IPS-18c (cell line): ENCODE data around the gene HDAC3.
A peak's percentile ranks its signal among the peaks of the same experiment; 100 is the strongest.
"Not testable (repeated sequence)": the region's sequence is repeated elsewhere in the genome, so short reads cannot be mapped to it uniquely, and the experiment has no call there.

ENCODE experiments used
- H3K4me3 ChIP-seq: 2 replicates; pipeline ENCODE4 v1.7.0; 2013; ENCODE audit warnings: low read depth, mild to moderate bottlenecking, low read length, moderate library complexity; ENCODE audit not compliant: insufficient read depth
- H3K9me3 ChIP-seq: one replicate; pipeline ENCODE4 v1.6.1; 2013; ENCODE audit warnings: mild to moderate bottlenecking, low read length, moderate library complexity; ENCODE audit not compliant: control insufficient read depth, insufficient read depth

The HDAC3 gene

GRCh38 chr5:141618804-141619554 is 17.7 kb downstream of the HDAC3 start, which contains the start of gene DIAPH1:
Gene DIAPH1, minus strand, starts transcription at chr5:141619000. Its CDS starts 86 bp downstream, at chr5:141618914.
- Histone ChIP-seq H3K4me3 (peak within 1 kb of the TSS; percentile 87), H3K9me3 (no peaks in the 10 kb centered on the region)

GRCh38 chr5:141618030-141618803 is 18.4 kb downstream of the HDAC3 start:
- no peaks in the 10 kb centered on the region for H3K9me3 ChIP-seq
- H3K4me3 ChIP-seq = peak overlapping the region; percentile 87

DNA sequence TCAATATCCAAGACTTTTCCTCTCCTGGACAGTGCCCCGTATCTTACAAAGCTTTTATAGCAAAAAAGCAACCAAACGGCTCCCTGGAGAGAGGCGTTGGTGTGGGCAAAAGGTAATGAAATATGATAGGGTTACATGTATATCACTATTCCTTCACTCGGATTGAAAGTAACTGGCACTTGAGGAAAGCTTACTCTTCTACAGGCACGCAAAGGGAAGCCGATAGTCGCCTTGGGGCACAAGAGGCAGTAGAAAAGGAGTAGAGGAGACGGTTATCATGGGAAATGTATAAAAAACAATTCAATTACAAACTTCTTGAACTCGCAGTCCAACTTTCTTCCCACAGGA is 19.0 kb downstream of the HDAC3 start:
- no peaks in the 10 kb centered on the region for H3K9me3 ChIP-seq
- peak overlapping the region; percentile 87 for H3K4me3 ChIP-seq

DNA sequence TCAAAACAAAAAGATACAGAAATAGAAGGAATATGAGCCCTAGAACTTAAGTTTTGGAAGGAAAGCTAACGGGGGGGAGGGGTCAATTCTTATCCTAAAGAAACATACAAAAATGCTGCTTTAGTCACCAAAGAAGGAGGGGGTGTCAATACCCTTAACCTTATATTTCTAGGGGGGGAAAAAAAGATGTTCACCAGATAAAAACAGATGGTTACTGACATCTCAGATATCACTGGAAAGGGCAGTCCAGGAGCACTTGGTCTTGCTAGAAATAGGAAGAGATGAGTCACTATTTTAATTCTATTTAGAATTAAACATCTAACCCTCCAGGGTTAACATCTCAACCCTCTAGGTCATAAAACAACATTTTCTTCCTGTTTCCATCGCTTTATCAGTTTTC is 19.5 kb downstream of the HDAC3 start:
- Histone ChIP-seq H3K9me3 (no peaks in the 10 kb centered on the region), H3K4me3 (peak overlapping the region; percentile 87; the same call in 1 of the 2 replicates)

GRCh38 chr5:141615991-141616720 is 20.5 kb downstream of the HDAC3 start:
- H3K9me3 ChIP-seq = no peaks in the 10 kb centered on the region
- no peak overlapping the region for H3K4me3 ChIP-seq

DNA sequence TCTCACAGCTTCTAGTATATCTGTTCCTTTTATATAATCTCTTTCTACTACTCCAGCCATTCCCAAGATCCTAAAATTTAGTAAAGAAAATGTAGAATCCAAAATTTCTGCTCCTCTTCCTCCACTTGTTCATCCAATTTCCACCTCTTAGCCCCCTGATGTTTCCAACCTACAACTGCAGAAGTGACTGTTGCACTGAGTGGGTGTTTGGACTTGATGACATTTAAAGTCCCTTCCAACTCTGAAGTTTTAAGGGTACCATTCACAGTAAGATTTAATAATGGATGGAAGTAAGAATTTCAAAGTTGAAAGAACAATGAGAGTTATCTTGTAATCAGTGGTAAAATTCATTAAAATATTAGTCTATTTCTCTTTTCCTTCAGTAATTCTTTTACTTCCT is 23.3 kb downstream of the HDAC3 start:
- no peak overlapping the region for H3K4me3 ChIP-seq

DNA sequence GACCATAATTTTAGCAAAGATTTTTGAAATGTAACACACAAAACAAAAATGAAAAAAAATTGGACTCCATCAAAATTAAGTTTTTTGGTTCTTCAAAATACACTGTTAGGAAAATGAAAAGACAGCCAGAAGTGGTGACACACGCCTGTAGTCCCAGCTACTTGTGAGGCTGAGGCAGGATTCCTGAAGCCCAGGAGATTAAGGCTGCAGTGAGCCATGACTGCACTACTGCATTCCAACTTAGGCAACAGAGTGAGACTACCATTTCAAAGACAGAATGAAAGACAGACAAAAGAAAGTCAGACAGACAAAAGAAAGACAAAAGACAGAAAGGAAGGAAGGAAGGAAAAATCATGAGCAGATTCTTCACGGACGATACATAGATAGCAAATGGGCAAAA is 25.4 kb downstream of the HDAC3 start:
- H3K4me3 ChIP-seq = no peak overlapping the region

More for the DNA sequence above, 23.3 kb downstream of the HDAC3 start:
- no peaks in the 10 kb centered on the region for H3K9me3 ChIP-seq

DNA sequence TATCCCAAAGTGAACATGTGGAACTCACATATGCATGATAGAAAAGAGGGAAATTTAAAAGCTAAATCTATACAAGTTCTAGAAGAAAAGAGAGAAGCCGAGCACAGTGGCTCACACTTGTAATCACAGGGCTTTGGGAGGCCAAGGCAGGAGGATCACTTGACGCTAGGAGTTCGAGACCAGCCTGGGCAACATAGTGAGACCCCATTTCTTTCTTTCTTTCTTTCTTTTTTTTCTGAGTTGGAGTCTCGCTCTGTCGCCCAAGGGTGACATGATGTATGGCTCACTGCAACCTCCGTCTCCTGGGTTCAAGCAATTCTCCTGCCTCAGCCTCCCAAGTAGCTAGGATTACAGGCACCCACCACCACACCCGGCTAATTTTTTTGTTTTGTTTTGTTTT is 26.7 kb downstream of the HDAC3 start:
- H3K4me3 ChIP-seq, H3K9me3 ChIP-seq: not testable (repeated sequence)

More for the DNA sequence above, 25.4 kb downstream of the HDAC3 start:
- no peaks in the 10 kb centered on the region for H3K9me3 ChIP-seq

DNA sequence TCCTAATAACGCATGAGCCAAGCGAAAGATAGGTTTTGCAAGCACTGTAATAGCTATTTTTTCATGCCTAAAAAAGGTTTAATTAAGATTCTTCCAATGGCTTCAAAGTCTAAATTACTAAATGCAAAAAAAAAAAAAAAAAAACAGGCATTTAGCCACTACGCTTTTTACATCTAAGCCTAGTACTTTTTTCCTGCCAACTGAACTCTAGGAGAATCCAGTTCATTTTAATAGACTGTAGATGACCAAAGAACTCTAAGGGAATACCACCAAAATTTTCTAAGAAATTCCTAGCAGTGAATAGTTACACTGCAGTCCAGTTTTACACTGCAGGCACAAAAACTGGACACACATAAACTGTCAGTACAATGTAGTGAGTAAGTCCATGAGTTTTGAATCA is 27.6 kb downstream of the HDAC3 start:
- Histone ChIP-seq H3K4me3 (no peak overlapping the region), H3K9me3 (no peaks in the 10 kb centered on the region)

DNA sequence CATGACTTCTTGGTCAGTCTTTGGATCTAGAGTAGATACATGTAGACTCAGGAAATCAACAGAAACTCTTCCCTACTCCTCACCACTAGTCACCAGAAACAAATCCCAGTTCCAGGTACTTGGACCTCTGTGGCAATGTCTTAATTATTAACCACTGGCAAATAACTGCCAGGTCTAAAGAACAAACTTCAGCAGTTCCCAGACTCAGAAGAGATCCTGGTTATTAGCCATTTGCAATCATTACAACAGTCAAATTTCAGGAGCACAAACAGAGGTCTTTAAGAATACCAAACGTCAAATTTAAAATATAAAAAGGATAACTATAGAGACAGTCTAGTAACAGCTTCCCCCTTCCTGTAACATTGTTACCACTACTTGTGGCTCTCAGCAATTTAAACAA is 28.1 kb downstream of the HDAC3 start:
- Histone ChIP-seq H3K9me3 (no peaks in the 10 kb centered on the region), H3K4me3 (no peak overlapping the region)

- H3K9me3 ChIP-seq = no peaks in the 10 kb centered on the region
These were observed 28.6 kb downstream of the HDAC3 start for GRCh38 chr5:141608046-141608445.

GRCh38 chr5:141605523-141606277 is 30.9 kb downstream of the HDAC3 start:
- no peak overlapping the region for H3K4me3 ChIP-seq
- H3K9me3 ChIP-seq = no peaks in the 10 kb centered on the region

More at GRCh38 chr5:141608046-141608445, 28.6 kb downstream of the HDAC3 start:
- H3K4me3 ChIP-seq = no peak overlapping the region

DNA sequence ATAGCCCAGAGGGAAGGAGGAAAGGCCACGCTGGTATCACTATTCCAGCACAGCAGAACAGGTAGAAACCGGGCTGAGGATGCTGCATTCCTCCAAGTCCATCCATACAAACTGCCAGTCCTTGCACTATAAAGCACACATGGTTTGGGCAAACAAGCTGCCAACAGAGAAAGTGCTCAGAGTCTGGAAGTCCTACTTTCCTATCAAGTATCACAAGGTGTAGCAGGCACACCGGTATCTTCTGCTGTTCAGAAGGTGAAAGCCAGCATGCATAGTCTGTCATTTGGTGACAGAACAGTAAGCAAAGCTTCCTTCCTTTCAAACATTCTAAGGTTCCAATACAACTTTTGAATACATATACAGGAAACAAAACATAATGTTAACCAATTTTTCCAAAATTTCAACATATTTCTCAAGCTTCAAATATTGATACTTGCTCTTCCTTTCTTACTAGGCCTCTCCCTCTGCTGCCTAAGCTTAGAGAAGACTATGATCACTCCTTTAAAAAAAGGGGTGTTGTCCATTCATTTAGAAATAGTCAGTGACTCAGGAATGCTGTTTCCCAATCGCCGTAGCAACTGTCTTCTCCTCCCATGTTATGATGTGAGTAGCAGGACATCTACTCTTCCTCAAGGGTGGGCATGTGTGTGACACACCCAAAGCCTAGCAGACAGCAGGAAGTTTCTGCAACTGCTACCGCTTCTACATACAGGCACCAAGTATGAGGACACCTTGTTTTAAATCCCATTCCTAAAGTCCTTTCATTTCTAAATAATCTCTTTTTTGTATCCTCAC is 32.5 kb downstream of the HDAC3 start:
- no peak overlapping the region for H3K4me3 ChIP-seq

GRCh38 chr5:141602606-141603005 is 34.0 kb downstream of the HDAC3 start:
- H3K9me3 ChIP-seq = no peaks in the 10 kb centered on the region
- no peak overlapping the region for H3K4me3 ChIP-seq

More for the DNA sequence above, 32.5 kb downstream of the HDAC3 start:
- no peaks in the 10 kb centered on the region for H3K9me3 ChIP-seq

DNA sequence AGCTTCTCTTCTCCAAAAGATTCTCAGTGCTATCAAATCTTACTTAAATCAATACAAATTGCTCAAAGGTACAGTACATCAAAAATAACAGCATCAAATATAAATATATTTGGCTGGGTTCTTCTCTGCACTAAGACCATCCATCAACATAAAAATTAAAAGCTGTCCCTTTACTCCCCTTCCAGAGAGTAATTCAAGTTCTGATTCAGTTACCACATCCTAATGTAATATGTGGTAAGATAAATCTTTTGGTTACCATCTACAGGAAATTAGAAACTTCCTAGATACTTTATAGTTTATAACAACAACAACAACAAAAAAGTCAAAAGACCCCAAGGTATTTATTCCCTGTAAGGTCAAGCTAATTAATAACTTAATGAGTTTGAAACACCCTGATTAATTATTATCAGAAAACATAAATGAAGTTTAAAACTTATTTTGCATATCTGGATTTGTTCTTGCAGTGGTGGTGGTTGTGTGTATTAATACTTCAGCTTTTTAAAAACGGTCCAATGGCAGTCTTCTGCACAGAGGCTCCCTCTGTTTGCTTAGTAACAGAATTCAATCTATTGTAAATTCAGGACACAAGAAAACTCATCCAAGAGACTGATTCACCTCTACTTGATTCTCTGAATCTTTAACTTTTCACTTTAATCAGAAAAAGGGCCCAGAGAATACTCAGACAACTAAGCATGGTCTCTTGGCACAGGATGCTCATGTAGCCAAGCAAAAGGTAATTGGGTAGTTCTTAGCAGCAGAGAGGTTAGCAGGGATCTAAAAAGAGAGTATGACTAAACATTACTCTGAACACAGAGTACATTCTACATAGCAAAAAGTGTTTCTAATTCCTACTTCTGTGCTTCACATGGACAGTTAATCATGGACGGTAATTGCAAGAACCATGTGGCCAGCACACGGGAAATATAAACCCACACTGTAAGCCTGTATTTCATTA is 38.0 kb downstream of the HDAC3 start:
- H3K4me3 ChIP-seq = no peak overlapping the region
- H3K9me3 ChIP-seq = no peaks in the 10 kb centered on the region
